ENCODE results near the gene BORCS5.

The BORCS5 gene

GRCh38 chr12:12511021-12511783, 154.3 kb downstream of the BORCS5 start:
- in situ Hi-C loops (cut with MboI; ENCODE audit: low pct_unique_long_range_greater_than_20kb, low sequenced_read_pairs, unreplicated experiment) = no loop called here
- no peak for DNase-seq (ENCODE audit: low spot score)
- TF ChIP-seq CTCF (IDR thresholded peaks at IDR 0.05; ENCODE audit: extremely low read depth, insufficient read depth, missing control alignments) = no peak

- TF ChIP-seq CTCF (IDR thresholded peaks at IDR 0.05; ENCODE audit: extremely low read depth, insufficient read depth, missing control alignments) = no peak
- in situ Hi-C loops (cut with MboI; ENCODE audit: low pct_unique_long_range_greater_than_20kb, low sequenced_read_pairs, unreplicated experiment) = no loop called here
- DNase-seq (ENCODE audit: low spot score) = no peak
These were observed 155.2 kb downstream of the BORCS5 start for GRCh38 chr12:12511895-12512711.

- TF ChIP-seq CTCF (IDR thresholded peaks at IDR 0.05; ENCODE audit: extremely low read depth, insufficient read depth, missing control alignments) = no peak
- DNase-seq (ENCODE audit: low spot score) = no peak
- in situ Hi-C loops (cut with MboI; ENCODE audit: low pct_unique_long_range_greater_than_20kb, low sequenced_read_pairs, unreplicated experiment) = no loop called here
These were observed 156.6 kb downstream of the BORCS5 start for GRCh38 chr12:12513416-12514006.

- no peak for DNase-seq (ENCODE audit: low spot score)
- in situ Hi-C loops (cut with MboI; ENCODE audit: low pct_unique_long_range_greater_than_20kb, low sequenced_read_pairs, unreplicated experiment) = no loop called here
- no peak for TF ChIP-seq CTCF (IDR thresholded peaks at IDR 0.05; ENCODE audit: extremely low read depth, insufficient read depth, missing control alignments)
These were observed 161.6 kb downstream of the BORCS5 start for GRCh38 chr12:12518464-12518845.

- TF ChIP-seq CTCF (IDR thresholded peaks at IDR 0.05; ENCODE audit: extremely low read depth, insufficient read depth, missing control alignments) = no peak
- in situ Hi-C loops (cut with MboI; ENCODE audit: low pct_unique_long_range_greater_than_20kb, low sequenced_read_pairs, unreplicated experiment) = no loop called here
- DNase-seq (ENCODE audit: low spot score) = no peak
These were observed 162.0 kb downstream of the BORCS5 start for GRCh38 chr12:12518919-12519318.

All from GM13977 (cell line).